Activated CD8-positive, alpha-beta memory T cell treated with anti-CD3 and anti-CD28 coated beads, Interleukin-2, amount 50 U/mL, for 1 hour (primary cell): ENCODE results near the gene KHNYN.

Source experiments
- DNase-seq: peaks from one replicate; pipeline ENCODE4 v3.0.0-alpha.2; 2020; ENCODE audit errors: extremely low read depth

KHNYN gene

DNA sequence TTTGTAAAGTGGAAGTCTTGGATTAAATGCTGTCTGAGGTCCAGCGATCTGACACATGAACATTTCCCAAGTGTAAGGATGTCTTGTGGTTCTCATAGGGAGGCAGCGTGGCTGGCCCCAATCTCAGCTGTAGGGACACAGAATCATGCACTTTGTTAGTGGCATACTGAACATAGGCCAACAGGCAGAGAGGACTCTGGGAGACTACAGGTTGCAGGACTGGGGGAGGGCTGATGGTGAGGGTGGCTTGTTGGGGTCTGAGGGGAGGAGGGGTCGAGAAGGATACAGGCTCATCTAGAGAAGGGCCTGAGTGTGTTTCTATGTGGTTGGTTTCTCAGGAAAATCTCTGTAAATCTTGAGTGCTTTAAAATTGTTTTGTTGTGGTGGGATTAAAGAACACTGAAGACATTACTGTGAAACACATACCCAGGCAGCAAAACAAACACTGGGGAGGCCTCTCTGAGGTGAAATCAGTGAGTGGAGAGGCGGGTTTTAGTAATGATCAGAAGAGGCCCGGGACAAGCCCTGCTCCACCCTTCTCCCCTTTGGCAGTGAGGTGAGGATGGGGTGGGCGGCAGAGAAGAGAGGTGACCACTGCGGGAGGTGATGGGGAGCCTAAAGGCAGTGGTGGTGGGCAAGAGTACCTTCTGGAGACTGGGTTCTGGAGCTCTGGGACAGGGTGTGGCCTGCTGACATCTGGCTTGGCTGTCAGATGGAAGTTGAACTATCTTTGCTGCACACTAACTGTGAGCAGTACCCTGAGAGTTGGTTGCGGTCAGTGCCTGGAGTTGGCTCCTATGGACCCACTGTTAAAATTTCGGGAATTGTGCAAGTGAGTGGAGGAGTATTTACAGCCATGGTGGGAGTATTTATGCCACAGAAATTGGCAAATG, 27.7 kb upstream of the KHNYN start:
- DNase-seq, result no peak

DNA sequence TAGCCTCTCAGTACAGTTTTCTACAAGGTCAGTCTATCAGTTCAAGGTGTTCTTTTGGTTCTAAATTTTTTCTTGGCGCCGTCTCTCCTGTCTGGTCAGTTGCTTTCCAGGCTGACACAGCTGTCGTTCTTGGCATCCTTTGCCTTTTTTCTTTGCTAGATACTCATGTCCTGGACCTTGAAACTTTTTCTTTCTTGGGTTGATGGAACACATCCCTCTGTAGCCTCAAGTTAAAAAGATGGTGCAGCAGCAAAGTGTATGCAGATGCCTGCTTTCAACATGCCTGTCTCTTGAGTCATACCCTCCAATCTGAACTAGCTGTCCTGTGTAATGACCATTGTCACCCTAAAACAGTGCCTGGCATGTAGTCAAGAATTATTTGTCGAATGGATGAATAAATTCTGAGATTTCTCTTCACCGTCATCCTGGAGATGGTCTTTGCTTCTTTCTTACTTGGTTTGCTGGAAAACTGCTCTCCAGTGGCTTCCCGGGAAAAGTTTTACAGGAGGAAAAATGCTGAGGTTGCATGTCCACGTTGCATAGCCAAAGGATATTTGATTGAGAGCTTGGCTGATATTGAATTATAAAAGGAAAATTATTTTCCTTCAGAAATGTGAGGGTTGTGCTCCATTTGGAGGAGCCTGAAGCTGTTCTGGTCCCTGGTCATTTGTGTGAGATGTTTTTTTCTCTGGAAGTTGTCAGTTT, 26.3 kb upstream of the KHNYN start:
- DNase-seq, result no peak

DNA sequence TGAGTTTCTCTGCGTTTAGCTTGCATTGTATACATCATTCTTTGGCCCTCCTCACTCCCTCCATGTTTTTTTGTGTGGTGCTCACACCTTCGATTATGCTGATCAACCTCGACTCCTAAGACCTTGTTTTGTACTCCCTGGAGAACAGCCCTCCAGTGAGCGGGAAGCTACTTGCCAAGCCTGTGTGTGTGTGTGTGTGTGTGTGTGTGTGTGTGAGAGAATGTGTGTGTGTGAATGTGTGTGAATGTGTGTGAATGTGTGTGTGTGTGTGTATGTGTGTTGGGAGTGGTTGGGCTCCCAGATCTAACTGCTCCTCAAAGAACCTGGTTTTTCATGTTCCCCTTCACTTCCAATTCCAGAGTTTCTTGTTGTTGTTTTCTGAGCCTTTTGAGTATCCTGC, 24.9 kb upstream of the KHNYN start:
- no peak for DNase-seq

DNA sequence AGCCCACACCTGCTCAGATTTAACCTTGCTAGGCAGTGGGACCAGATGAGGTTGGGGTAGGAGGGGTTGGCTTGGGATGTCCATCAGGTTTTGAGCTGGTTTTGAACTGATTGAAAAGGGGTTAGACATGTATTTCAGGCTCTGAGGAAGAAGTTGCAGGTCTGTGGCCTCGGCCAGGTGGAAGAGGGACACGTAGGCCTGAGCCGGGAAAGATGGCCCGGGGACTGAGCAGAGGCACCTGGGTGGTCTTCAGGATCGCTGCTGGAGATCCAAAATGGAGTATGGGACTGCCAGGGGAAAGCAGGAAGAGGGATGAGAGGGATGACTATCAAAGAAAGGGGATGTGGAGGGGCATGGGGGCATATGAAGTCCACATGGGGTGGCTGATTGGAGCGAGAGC, 23.3 kb upstream of the KHNYN start:
- DNase-seq, result no peak

DNA sequence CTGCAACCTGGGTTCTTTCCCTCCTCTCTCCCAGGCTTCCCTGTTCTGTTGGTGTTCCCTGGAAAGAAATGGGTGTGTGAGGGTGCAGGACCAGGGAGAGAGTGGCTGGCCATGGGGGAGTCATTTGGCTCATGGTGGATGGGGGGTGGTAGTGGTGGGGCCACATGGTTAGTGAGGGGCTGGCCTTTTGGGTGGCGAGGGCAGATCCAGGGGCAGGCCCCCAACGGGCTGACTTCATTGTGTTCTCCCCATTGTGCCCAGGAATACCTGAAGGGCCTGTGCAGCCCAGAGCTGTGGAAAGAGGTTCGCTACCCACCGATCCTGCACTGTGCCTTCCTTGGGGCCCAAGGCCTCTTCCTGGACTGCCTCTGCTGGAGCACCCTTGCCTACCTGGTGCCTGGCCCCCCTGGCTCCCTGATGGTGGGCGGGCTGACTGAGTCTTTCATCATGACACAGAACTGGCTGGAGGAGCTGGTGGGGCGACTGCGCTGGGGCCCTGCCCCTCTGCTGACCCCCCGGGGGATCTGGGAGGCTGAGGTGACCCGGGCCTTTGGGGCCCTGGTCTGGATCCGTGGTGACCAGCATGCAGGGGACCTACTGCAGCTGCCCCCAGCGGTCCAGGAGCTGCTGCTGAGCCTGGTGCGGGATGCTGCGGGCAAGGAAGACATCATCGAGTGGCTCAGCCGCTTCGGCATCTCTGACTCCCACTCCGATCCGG, 22.0 kb upstream of the KHNYN start:
- no peak for DNase-seq

DNA sequence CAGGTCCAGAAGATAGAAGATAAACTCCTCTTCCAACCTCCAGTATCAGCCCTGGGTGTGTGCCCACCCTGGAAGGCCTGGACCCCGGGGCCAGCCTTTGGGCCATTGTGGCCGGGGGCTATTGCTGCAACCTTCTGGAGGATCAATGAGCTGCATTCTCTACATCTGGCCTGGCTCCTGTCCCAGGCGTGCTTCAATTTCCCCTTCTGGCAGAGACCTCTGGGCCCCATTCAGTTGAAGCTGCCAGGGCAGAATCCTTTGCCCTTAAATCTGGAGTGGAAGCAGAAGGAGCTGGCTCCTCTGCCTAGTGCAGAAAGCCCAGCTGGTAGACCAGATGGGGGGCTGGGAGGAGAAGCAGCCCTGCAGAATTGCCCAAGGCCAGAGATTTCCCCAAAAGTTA, 21.0 kb upstream of the KHNYN start:
- DNase-seq, result no peak

DNA sequence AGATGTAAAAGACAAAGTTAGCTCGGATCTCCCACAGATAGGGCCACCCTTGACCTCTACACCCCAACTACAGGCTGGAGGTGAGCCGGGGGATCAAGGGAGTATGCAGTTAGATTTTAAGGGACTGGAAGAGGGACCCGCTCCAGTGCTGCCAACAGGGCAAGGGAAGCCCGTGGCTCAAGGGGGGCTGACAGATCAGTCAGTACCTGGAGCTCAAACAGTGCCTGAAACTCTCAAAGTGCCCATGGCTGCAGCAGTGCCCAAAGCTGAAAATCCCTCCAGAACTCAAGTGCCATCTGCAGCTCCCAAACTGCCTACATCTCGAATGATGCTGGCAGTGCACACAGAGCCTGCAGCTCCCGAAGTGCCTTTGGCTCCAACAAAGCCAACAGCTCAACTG, 20.6 kb upstream of the KHNYN start:
- DNase-seq, result no peak

DNA sequence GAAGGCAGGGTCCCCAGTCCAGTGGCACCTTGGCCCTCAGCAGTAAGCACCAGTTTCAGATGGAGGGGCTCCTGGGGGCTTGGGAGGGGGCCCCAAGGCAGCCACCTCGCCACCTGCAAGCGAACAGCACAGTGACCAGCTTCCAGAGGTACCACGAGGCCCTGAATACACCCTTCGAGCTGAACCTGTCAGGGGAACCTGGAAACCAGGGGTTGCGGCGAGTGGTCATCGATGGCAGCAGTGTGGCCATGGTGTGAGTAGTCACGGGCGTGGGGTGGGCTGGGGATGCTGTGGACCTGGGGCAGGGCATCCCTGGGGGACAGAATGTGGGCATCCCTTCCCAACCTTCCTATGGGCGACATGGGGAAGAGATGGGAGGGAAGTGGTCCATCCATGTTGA, 19.8 kb upstream of the KHNYN start:
- DNase-seq, result no peak

DNA sequence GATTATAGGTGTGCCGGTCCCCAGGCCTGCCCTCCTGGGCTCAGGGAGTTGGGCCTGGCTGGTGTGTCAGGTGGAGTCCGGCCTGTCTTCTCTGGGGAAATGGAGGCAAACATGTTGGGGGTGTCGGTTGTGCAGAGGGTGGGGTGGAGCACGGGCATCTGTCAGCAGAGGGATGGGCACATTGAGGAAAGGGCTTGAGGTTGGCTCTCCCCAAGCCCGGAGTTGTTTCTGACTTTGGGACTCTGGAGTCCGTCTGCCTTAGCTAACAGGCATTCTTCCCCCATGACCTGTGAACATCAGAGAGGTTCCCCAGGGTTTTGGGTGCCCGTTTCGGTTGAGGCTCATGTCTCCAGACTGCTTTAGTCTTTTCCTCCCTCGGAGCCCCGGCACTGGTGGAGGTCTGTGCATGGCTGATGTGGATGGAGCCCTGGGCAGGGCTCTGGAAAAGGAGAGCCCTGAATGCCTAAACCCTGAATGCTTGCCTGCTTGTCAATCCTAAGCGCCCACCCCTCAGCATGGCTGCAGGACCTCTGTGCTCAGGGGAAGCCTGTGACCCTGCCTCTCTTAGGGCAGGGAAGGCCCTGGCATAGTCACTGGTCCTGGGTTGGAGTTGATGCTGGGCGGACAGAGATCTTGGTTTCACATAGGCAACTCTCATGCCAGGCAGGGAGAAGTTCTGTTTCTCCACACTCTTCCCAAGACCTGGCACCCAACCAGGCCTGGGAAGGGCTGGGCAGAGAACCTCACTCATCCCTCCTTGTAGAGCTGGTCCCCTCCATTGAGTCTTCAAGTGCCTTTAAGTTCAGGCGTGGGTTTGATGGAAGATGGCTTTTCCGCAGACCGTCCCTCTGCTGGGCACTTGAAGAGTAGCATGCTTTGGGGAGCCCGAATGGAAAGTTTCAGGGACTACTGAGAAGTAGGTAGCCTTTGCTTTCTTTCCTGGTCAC, 18.0 kb upstream of the KHNYN start:
- no peak for DNase-seq

DNA sequence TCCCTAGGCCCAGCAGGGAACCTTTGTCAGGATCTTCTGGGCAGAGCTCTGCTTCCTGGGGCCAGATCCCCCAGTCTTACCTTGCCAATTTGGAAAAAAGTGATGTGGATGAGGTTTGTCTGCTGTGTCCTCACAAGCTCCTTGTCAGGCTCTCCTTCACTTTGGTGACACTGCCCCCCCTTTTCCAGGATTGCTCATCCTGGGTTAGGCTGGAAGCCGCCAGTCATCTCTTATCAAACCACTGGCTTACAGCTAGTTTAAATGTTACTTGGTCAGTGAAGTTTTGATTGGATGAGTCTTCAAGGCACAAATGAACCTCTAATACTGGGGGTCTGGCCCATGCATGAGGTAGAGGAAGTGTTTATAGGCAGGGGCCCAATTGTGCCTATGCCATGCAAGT, 15.7 kb upstream of the KHNYN start:
- no peak for DNase-seq

DNA sequence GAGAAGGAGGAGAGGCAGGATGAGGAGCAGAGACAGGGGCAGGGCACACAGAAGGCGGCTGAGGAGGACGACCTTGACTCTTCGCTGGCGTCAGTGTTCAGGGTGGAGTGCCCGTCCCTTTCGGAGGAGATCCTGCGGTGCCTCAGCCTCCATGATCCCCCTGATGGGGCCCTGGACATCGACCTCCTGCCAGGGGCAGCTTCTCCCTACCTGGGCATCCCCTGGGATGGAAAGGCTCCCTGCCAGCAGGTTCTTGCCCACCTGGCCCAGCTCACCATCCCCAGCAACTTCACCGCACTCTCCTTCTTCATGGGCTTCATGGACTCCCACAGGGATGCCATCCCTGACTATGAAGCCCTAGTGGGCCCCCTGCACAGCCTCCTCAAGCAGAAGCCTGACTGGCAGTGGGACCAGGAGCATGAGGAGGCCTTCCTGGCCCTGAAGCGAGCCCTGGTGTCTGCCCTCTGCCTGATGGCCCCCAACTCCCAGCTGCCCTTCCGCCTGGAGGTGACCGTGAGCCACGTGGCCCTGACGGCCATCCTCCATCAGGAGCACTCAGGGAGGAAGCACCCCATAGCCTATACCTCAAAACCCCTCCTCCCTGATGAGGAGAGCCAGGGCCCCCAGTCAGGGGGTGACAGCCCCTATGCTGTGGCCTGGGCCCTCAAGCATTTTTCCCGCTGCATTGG, 14.9 kb upstream of the KHNYN start:
- no peak for DNase-seq

DNA sequence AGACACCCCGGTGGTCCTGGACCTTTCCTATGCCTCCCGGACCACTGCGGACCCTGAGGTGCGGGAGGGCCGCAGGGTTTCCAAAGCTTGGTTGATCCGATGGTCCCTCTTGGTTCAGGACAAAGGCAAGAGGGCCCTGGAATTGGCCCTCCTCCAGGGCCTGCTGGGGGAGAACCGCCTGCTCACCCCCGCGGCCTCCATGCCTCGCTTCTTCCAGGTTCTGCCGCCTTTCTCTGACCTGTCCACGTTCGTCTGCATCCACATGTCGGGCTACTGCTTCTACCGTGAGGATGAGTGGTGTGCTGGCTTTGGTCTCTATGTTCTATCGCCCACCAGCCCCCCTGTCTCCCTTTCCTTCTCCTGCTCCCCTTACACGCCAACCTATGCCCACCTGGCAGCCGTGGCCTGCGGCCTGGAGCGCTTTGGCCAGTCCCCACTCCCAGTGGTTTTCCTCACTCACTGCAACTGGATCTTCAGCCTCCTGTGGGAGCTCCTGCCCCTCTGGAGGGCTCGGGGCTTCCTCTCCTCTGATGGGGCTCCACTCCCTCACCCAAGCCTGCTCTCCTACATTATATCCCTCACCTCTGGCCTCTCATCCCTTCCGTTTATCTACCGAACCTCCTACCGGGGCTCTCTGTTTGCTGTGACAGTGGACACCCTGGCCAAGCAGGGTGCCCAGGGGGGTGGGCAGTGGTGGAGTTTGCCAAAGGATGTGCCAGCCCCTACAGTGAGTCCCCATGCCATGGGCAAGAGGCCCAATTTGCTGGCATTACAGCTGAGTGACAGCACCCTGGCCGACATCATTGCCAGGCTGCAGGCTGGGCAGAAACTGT, 14.1 kb upstream of the KHNYN start:
- DNase-seq, result no peak

DNA sequence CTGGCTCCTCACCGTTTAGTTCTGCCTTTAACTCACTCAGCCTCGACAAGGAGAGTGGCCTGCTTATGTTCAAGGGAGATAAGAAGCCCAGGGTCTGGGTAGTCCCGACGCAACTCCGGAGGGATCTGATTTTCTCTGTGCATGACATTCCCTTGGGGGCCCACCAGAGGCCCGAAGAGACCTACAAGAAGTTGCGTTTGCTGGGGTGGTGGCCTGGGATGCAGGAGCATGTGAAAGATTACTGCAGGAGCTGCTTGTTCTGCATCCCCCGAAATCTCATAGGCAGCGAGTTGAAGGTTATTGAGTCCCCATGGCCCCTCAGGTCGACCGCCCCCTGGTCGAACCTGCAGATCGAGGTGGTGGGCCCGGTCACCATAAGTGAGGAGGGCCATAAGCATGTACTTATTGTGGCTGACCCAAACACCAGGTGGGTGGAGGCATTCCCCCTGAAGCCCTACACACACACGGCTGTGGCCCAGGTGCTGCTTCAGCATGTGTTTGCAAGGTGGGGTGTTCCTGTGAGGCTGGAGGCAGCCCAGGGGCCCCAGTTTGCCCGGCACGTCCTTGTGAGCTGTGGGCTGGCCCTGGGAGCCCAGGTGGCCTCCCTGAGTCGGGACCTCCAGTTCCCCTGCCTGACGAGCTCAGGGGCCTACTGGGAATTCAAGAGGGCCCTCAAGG, 13.4 kb upstream of the KHNYN start:
- no peak for DNase-seq

DNA sequence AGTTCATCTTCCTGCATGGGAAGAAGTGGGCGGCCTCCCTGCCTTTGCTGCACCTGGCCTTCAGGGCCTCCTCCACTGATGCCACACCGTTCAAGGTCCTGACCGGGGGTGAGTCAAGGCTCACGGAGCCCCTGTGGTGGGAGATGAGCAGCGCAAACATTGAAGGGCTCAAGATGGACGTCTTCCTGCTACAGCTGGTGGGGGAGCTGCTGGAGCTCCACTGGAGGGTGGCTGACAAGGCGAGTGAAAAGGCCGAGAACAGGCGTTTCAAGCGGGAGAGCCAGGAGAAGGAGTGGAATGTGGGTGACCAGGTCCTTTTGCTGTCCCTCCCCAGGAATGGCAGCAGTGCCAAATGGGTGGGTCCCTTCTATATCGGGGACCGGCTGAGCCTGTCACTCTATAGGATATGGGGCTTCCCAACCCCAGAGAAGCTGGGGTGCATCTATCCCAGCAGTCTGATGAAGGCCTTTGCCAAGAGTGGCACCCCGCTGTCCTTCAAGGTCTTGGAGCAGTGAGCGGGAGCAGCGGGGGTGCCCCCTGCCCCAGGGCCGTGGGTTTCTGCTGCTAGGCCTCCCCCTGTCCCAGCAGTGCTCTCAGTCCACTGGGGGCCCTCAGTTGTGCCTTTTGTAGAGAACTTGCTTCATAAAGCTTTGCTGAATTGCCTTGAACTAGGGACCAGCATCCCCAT, 12.7 kb upstream of the KHNYN start:
- no peak for DNase-seq

DNA sequence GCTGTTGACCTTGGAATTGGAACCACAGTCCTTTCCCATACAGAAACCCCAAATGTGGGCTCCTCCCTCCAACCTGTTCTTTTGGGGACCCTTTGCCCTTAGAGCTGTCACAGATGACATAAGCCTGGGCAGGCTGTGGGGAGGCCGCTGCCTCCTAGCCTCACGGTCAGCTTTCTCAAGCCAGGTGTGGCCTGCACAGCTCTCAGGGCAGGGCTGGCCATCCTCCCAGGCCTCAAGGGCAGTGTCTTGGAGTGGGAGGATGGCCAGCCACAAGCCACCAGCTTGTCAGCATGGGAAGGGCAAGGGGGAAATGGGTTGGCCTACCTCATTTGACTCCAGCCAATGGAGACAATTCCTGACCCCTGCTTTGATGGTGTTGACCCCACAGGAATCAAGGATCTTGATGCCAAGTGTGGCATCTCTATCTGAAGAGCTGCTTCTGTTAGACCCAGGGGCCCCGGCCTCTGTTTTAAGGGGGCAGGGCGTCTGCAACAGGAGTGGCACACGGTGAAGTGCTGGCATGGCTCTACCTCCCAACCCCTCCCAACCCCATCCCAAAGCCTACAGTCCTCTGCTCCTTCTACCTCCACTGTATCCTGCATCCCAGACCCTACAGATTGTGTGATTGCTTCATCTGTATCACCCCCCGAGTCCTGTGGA, 11.8 kb upstream of the KHNYN start:
- no peak for DNase-seq

DNA sequence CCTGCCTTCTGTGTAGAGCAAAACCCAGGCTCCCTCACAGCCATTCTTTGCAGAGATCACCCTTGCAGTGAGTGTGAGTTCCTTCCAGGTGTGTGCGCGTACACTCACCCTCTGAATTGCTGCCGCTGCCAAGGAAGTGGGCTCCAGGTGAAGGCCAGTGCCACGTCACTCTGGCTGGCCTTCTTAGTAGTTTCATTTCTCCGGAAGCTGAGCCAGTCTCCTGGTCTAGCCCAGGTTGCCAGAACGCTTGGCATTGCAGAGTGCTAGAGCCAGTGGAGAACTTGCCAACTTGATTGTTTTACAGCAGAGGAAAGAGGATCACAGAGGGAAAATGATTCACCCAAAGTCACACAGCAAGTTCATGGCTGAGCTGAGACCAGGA, 11.3 kb upstream of the KHNYN start:
- no peak for DNase-seq

DNA sequence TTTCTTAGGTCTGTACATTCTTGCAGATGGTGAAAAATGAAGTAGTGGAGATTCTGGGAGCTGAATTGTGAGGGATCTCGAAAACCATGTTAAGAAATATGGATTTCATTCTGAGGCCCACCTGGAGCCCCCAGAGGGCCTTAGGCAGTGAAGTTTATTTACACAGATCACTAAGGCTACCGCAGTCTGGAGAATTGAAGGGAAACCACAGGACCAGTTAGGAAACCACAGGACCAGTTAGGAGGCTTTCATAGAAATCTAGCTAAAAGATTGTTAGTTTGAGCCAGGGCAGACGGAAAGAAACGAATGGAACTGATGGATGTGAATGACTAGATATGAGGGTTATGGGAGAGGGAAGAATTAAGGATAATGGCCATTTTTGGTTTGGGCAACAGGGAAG, 7.5 kb upstream of the KHNYN start:
- DNase-seq, result no peak
